IPS-NIHi7 (cell line): ENCODE measurements around the gene TTR.
A peak's percentile ranks its signal among the peaks of the same experiment; 100 is the strongest.

ENCODE experiments used
- DNase-seq: peaks from one replicate; pipeline ENCODE4 v3.0.0; 2012; ENCODE audit warnings: mixed read lengths; ENCODE audit errors: extremely low spot score

The TTR gene

GRCh38 chr18:31591628-31592027 lies at the start of gene TTR:
Gene TTR (plus strand): TSS chr18:31591877. CDS start chr18:31591903, 26 bp downstream.
- DNase-seq = no peak

GRCh38 chr18:31546476-31546875 lies 45.2 kb upstream of the TTR start:
- no peak for DNase-seq

- DNase-seq = no peak
These were observed 42.8 kb upstream of the TTR start for GRCh38 chr18:31548853-31549252.

GRCh38 chr18:31549416-31549815 lies 42.3 kb upstream of the TTR start:
- DNase-seq = no peak

GRCh38 chr18:31551883-31552282 lies 39.8 kb upstream of the TTR start:
- no peak for DNase-seq

GRCh38 chr18:31553800-31554199 lies 37.9 kb upstream of the TTR start:
- DNase-seq = no peak

- no peak for DNase-seq
These were observed 36.9 kb upstream of the TTR start for GRCh38 chr18:31554776-31555175.

- DNase-seq = peak; percentile 56
These were observed 35.5 kb upstream of the TTR start for GRCh38 chr18:31555971-31556747.

- DNase-seq = peak; percentile 33
These were observed 34.2 kb upstream of the TTR start for GRCh38 chr18:31557446-31557845.

- DNase-seq = no peak
These were observed 33.1 kb upstream of the TTR start for GRCh38 chr18:31558567-31558966.

GRCh38 chr18:31562726-31563125 lies 29.0 kb upstream of the TTR start:
- DNase-seq = no peak

- no peak for DNase-seq
These were observed 27.9 kb upstream of the TTR start for GRCh38 chr18:31563778-31564177.

- DNase-seq = no peak
These were observed 26.3 kb upstream of the TTR start for GRCh38 chr18:31565345-31565744.

- no peak for DNase-seq
These were observed 25.7 kb upstream of the TTR start for GRCh38 chr18:31565782-31566512.

- DNase-seq = no peak
These were observed 24.9 kb upstream of the TTR start for GRCh38 chr18:31566576-31567306.

GRCh38 chr18:31572368-31572767 lies 19.3 kb upstream of the TTR start:
- DNase-seq = no peak

GRCh38 chr18:31573051-31573450 lies 18.6 kb upstream of the TTR start:
- no peak for DNase-seq

GRCh38 chr18:31574359-31574758 lies 17.3 kb upstream of the TTR start:
- no peak for DNase-seq

GRCh38 chr18:31575515-31576257 lies 16.0 kb upstream of the TTR start:
- no peak for DNase-seq

GRCh38 chr18:31576670-31577069 lies 15.0 kb upstream of the TTR start:
- no peak for DNase-seq

- DNase-seq = no peak
These were observed 14.5 kb upstream of the TTR start for GRCh38 chr18:31577195-31577594.

GRCh38 chr18:31578126-31578525 lies 13.6 kb upstream of the TTR start:
- DNase-seq = no peak
